ENCODE results near the gene CNTN5. TPM values are rescaled to one million over a fixed set of nuclear protein-coding genes. Genes with fewer than 3 reads are reported as not detected.

The CNTN5 gene
- total and polyA plus RNA-seq, 10 of the 15 experiments (the other 5 are each of a cell fraction or from before 2014, with no cell fraction given), result 0.01 TPM; not detected in 9

- TF ChIP-seq CREB1 (IDR thresholded peaks at IDR 0.05; ENCODE audit: low read depth) (no peak), ZNF217 (IDR thresholded peaks at IDR 0.05) (no peak), SP1 (IDR thresholded peaks at IDR 0.05; ENCODE audit: low read depth, low read length) (no peak)
- DNase-seq (ENCODE audit: low read depth, low spot score) (no peak), FAIRE-seq (no peak), ATAC-seq (no peak)
- POLR2A ChIA-PET, result no interaction called here
- in situ Hi-C loops (cut with MboI) (no loop called here), intact Hi-C loops (cut with micrococcal nuclease; ENCODE audit: unreplicated experiment) (no loop called here)
- CTCF ChIA-PET, result no interaction called here
- Histone ChIP-seq H3K4me2 (ENCODE audit: control insufficient read depth, insufficient read depth) (no peak overlapping the region), H3K36me3 (ENCODE audit: control insufficient read depth in 2 of 2, insufficient read depth in 2 of 2, low read length in 1 of 2) (no peaks in the 10 kb centered on the region), H3K4me3 (no peak overlapping the region), H3K79me2 (ENCODE audit: control insufficient read depth, insufficient read depth, low read length) (no peaks in the 10 kb centered on the region), H2AFZ (ENCODE audit: control insufficient read depth, low read depth, low read length) (no peak overlapping the region), H3K4me1 (ENCODE audit: control insufficient read depth, insufficient read depth, low read length) (no peaks in the 10 kb centered on the region), H3K27me3 (replicated peaks in 1 of 2; ENCODE audit: control insufficient read depth in 2 of 2, insufficient read depth in 2 of 2, low read length in 1 of 2) (no peaks in the 10 kb centered on the region), H4K20me1 (ENCODE audit: control insufficient read depth, insufficient read depth) (no peaks in the 10 kb centered on the region), H3K9me3 (replicated peaks; ENCODE audit: control insufficient read depth, insufficient read depth, low read length) (no peaks in the 10 kb centered on the region), H3K9ac (ENCODE audit: control insufficient read depth, insufficient read depth, low read length) (no peak overlapping the region), H3K27ac (ENCODE audit: control insufficient read depth, insufficient read depth) (no peak overlapping the region)
- 21% methylated on average over 4 of the region's 4 CpGs for WGBS (ENCODE audit: insufficient coverage, insufficient replicate concordance, low lambda C conversion rate, missing lambda C conversion rate)
- SMC1A ChIA-PET (ENCODE audit: uncharacterized antibody, unreplicated experiment), result no interaction called here
- RAD21 ChIA-PET (ENCODE audit: unreplicated experiment), result no interaction called here
- BruUV-seq (replicated peaks), result no TSS peak
Measured at GRCh38 chr11:99973993-99974392, 953.2 kb downstream of the CNTN5 start.

GRCh38 chr11:99979042-99979441 lies 958.3 kb downstream of the CNTN5 start:
- ChIA-PET RAD21 (ENCODE audit: unreplicated experiment) (no interaction called here), CTCF (no interaction called here), SMC1A (ENCODE audit: uncharacterized antibody, unreplicated experiment) (no interaction called here), POLR2A (no interaction called here)
- H2AFZ ChIP-seq (ENCODE audit: control insufficient read depth, low read depth, low read length), result no peak overlapping the region
- H3K79me2 ChIP-seq (ENCODE audit: control insufficient read depth, insufficient read depth, low read length), result no peaks in the 10 kb centered on the region
- no peaks in the 10 kb centered on the region for H3K36me3 ChIP-seq (ENCODE audit: control insufficient read depth in 2 of 2, insufficient read depth in 2 of 2, low read length in 1 of 2)
- H3K4me2 ChIP-seq (ENCODE audit: control insufficient read depth, insufficient read depth), result no peak overlapping the region
- H3K27me3 ChIP-seq (replicated peaks in 1 of 2; ENCODE audit: control insufficient read depth in 2 of 2, insufficient read depth in 2 of 2, low read length in 1 of 2), result no peaks in the 10 kb centered on the region
- no peaks in the 10 kb centered on the region for H3K9me3 ChIP-seq (replicated peaks; ENCODE audit: control insufficient read depth, insufficient read depth, low read length)
- intact Hi-C loops (cut with micrococcal nuclease; ENCODE audit: unreplicated experiment), result no loop called here
- H4K20me1 ChIP-seq (ENCODE audit: control insufficient read depth, insufficient read depth), result no peaks in the 10 kb centered on the region
- no peak for DNase-seq (ENCODE audit: low read depth, low spot score)
- WGBS (ENCODE audit: insufficient coverage, insufficient replicate concordance, low lambda C conversion rate, missing lambda C conversion rate), result 0% methylated on average over 2 of the region's 2 CpGs
- no TSS peak for BruUV-seq (replicated peaks)
- no peaks in the 10 kb centered on the region for H3K4me1 ChIP-seq (ENCODE audit: control insufficient read depth, insufficient read depth, low read length)
- no peak overlapping the region for H3K27ac ChIP-seq (ENCODE audit: control insufficient read depth, insufficient read depth)
- no peak for ATAC-seq
- no peak overlapping the region for H3K9ac ChIP-seq (ENCODE audit: control insufficient read depth, insufficient read depth, low read length)
- TF ChIP-seq GATAD2B (conservative IDR thresholded peaks at IDR 0.05; ENCODE audit: low read depth), result no peak
- TF ChIP-seq RELB (IDR thresholded peaks at IDR 0.05; ENCODE audit: low read depth), result no peak
- no peak for TF ChIP-seq KAT2A (conservative IDR thresholded peaks at IDR 0.05; ENCODE audit: control insufficient read depth, low read depth, low read length)
- no peak for TF ChIP-seq TARDBP (IDR thresholded peaks at IDR 0.05; ENCODE audit: borderline replicate concordance)
- TF ChIP-seq ASH2L (IDR thresholded peaks at IDR 0.05; ENCODE audit: borderline replicate concordance, low read depth), result no peak
- no peak for TF ChIP-seq MEF2B (IDR thresholded peaks at IDR 0.05; ENCODE audit: partially characterized antibody, poor library complexity, severe bottlenecking)
- TF ChIP-seq ZZZ3 (IDR thresholded peaks at IDR 0.05; ENCODE audit: control insufficient read depth, insufficient read length, low read depth), result no peak
- TF ChIP-seq NFYA (IDR thresholded peaks at IDR 0.05; ENCODE audit: borderline replicate concordance, low read depth, low read length), result no peak
- FAIRE-seq, result no peak
- no peak overlapping the region for H3K4me3 ChIP-seq
- in situ Hi-C loops (cut with MboI), result no loop called here
